Glomerular endothelial cell (primary cell): ENCODE results near the gene DDB1. TPM values are rescaled to one million over a fixed set of nuclear protein-coding genes. Genes with fewer than 3 reads are reported as not detected.

ENCODE experiments used
- DNase-seq: peaks from one replicate; pipeline ENCODE4 v3.0.0-alpha.2; 2011; ENCODE audit warnings: low read depth, low spot score; ENCODE audit errors: extremely low read depth
- total RNA-seq: library from RNA; depleted of rRNA; stranded (reverse); fragments of >200 nt; gene quantifications from 2 replicates; pipeline ENCODE4 v1.2.3, GENCODE V29; 2015

Gene DDB1
- total RNA-seq, 1 donor from 2014 or later: 184 TPM

DNA sequence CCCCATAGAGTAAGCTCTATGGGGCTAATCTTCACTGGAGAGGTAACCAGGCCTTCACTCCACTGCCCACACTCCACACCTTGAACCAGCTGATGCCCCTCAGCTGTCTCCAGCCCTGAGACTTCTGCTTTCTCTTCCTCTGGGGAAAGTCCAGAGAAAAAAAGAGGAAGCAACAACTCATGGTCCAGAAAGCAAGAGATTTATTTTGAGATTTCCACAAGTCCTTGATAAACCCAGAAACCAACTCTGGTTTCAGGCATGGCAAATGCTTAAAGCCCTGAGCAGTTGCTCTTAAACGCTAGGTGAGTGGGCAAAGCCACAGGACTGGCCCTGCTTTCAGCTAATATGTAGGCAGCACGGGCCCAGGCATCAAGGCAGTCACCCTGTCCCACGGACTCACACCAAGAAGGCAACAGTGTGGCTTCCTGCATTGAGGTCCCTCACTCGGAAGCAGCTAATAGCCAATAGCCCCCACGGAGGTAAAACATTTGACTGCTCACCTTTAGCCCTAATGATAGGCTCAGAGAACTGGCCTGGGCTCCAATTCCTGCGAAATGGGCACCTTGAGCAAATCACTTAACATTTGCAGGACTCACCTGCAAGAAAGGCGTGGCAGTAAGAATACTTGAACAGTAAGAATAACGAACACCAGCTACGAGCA, 24.5 kb upstream of the DDB1 start:
- DNase-seq: no peak

DNA sequence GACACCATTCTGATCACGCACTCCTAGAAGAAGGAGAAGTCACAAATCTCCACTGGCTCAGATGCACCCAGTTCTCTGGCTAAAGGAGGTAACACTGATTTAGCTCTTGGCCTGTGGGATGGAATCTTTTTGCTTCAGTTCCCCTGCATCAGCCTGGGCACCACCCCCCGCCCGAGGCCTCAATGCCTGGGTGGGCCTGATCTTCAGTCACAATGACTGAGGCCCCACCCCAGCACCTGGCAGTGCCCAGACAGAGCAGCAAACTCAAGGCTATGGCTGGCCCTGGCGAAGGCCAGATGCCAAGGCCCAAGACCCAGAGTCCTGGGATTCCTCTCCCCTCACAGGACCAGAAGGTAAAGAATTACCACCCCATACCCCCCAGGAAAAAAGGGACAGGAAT, 23.8 kb upstream of the DDB1 start:
- no peak for DNase-seq

DNA sequence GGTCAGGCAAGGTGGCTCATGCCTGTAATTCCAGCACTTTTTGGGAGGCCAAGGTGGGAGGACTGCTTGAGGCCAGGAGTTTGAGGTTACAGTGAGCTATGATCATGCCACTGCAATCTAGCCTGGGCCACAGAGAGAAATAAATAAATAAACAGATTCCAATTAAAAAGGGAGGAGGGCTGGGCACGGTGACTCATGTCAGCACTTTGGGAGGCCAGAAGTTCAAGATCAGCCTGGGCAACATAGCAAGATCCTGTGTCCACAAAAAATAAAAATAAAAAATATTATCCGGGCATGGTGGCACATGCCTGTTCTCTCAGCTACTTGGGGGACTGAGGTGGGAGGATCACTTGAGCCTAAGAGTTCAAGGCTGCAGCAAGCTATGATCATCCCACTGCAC, 21.3 kb upstream of the DDB1 start:
- DNase-seq: no peak

DNA sequence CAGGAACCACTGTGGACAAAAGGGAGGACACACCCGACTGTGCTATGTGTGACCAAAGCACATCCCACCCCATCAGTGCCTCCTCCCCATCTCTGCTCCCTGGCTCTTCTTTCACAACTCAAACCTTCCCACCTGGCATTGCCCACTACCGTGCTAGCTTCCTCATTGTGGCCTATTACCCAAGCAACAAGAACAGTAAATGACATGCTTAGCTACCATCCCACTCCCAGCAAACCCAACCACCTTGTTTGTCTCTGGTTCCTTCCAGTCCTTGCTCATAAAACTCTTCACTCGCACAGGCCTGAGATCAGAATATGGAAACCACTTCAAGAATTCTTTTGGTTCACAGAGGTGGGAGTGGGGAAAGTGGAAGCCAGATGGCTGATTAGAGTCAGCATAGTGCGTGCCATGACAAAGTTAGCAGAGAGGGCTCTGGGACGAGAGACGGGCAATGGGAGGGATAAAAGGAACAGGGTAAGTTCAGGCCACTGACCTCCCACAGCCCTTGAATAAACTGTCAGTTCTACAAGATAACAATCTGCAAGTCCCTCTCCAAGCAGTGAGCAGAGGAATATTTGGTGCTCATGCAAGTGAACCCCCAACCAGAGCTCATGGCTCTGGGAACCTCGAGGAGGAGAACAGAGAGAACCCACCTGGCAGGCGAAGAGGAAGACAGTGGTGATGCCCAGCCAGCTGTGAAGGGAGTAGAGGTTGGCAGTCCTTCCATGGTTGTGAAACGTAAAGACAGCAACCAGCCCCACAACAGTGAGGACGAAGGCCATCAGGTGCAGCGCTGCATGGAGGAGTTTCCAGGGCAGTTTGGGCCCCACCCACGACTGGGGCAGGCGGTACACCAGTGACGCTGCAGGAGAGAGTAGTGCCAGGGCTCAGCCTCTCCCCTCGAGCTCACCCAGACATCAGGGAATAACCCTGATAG, 20.5 kb upstream of the DDB1 start:
- DNase-seq: no peak

DNA sequence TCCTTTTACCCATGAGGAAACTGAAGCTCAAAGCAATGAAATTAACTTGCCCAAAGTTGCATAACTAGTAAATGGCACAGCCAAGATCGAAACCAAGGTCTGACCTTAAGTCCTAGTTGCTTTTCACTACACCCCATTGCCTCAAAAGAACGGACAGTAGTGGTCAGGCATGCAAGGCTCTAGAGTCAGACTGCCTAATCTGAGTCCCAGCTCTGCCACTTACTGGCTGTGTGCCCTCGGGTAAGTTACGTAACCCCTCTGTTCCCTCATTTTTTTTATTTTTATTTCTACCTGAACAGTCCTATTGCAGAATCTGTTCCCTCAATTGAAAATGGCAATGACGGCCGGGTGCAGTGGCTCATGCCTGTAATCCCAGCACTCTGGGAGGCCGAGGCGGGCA, 19.1 kb upstream of the DDB1 start:
- no peak for DNase-seq

DNA sequence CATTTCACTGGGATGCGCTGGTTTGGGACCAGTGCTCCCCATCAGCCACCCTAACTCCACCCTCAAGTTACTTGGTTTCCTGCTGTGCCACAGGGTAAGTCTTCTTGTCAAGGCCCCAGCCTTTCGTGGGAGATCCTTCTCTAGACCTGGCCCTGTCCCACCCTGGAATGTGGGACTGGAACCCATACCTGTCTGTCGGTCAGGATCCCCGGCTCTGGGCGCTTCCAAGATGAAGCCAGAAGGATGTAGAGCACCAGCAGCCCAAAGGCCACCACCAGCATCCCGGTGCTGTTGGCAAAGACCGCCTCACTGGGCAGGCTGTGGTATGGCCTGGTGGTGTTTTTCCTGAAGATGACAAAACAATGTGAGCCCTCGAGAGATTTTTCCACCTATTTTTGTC, 17.9 kb upstream of the DDB1 start:
- no peak for DNase-seq

DNA sequence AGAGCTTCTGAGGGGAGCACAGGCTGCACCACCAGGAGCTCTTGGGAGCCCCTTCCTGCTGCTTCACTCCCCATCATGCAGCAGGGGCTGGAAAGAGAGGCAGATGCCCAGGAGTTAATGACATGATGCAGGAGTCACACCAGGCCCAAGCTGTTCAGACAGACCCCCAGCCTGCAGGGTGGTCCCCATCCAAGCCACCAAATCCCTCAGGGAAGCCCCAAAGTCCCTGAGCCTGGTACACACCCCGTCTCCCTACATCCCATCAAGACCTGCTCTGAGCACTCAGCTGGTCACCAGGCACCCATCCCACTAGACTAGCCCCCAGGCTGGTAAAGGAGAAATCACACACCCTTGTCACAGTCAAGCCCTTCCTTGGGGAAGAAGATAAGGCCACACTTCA, 17.4 kb upstream of the DDB1 start:
- no peak for DNase-seq

DNA sequence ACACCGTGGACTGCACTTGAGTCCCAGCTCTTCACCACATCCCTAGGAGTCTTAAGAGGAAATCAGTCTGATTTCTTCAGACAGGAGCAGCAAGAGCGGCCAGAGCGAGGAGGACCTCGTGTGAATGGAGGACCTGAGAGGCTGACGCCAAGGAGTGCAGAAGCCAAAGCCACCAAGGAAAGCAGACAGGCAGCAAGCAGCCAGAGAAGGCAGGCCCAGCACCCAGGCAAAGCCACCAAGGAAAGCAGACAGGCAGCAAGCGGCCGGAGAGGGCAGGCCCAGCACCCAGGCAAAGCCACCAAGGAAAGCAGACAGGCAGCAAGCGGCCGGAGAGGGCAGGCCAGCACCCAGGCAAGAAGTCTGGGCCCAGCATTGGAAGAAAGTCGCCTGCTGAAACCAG, 17.0 kb upstream of the DDB1 start:
- DNase-seq: no peak

DNA sequence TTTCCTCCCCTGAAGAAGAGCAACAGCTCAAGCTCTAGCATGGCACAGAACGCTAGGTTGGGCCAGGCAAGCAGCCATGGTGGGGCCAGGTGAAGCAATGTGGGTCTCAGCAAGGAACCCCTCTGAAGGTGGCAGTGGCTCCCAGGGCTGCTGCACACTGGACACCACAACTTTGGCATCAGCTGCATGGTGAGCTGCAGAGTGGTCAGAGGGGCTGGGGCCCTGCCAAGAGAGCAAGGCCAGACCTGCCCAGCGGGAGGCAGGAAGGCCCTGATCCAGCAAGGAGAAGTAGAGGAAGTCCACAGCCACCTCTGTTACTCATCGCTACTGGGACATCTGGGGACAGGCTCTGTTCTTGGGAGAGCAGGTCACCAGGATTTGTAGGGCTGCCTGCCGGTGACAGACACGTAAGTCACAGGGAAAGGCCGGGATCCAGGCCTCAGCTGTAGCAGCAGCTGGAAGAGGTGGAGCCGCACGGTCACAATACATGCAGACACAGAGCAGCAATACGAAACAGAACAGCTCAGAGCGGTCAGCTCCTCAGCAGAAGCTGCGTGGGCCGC, 16.4 kb upstream of the DDB1 start:
- no peak for DNase-seq

DNA sequence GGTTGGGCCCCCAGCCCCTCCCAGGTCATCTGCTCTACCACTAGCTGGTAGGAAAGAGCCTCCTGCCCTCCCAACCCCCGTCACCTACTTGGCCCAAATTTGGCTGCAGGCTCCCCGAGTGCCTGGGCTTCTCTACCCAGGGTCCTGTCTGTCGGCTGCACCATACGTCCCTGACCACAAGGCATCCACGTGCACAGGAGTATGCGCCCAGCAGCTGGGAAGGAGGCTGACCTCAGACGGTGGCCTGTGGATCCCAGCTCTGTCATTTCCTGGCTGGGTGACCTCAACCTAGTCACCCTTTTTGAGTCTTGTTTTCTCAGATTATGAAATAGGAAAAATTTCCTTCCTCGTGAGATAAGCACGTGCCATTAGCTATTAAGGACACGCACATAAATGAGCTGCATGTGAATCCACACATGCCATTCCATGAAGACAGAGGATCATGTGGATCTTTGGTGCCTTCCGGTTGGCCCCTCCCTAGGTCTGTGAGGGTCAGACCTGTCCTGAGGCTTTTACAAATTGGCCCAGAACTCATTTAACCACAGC, 15.1 kb upstream of the DDB1 start:
- DNase-seq: no peak

DNA sequence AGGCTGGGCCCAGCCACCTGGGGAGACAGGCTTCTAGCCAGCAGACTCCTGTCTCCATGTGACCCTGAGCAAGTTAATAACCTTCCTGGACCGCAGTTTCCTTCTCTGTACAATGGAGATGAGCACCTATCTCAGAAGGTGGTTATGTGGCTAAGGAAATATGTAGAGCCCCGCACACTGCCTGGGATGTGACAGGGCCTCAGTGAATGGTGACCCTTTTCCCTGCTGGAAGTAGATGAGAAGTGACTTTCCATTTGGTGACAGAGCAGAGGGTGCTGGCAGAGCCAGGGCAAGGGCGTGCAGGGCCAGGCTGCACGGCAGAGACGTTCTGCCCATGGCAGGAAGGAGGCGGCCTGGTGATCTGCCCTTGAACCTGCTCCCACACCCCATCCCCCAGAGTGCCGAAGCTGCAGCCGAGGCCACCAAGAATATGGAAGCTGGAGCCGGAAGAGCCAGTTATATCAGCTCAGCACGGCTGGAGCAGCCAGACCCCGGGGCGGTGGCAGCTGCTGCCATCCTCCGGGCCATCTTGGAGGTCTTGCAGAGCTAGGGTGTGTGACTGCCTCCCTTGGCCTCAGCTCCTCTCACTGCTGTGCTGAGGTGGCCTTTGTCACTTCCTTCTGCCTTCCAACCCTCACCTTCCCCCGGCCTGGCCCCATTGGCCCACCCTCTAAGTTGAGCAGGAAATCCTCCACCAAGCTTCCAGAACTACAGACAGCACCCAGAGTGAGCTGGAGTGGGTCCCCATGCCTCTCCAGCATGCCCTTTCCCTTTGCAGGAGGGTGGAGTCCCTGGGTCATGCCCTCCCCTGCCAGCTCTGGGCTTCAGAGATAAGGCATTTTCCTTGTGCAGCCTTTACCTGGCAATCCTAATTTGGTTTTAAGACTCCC, 13.3 kb upstream of the DDB1 start:
- no peak for DNase-seq

DNA sequence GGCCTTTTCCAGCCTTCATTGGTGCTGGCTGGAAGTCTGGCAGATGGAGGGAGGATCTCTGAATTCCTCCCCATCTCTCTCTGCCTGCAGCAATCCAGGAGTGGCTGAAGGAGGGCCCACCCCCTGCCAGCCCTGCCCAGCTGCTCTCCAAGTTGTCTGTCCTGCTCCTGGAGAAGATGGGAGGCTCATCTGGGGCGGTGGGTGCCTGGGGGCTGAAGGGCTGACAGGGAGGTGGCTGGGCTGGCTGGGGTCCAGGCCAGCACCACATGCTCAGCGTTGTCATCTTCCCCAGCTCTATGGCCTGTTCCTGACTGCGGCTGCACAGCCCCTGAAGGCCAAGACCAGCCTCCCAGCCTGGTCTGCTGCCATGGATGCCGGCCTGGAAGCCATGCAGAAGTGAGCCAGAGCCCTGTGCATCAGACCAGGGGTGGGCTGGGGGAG, 12.3 kb upstream of the DDB1 start:
- no peak for DNase-seq

DNA sequence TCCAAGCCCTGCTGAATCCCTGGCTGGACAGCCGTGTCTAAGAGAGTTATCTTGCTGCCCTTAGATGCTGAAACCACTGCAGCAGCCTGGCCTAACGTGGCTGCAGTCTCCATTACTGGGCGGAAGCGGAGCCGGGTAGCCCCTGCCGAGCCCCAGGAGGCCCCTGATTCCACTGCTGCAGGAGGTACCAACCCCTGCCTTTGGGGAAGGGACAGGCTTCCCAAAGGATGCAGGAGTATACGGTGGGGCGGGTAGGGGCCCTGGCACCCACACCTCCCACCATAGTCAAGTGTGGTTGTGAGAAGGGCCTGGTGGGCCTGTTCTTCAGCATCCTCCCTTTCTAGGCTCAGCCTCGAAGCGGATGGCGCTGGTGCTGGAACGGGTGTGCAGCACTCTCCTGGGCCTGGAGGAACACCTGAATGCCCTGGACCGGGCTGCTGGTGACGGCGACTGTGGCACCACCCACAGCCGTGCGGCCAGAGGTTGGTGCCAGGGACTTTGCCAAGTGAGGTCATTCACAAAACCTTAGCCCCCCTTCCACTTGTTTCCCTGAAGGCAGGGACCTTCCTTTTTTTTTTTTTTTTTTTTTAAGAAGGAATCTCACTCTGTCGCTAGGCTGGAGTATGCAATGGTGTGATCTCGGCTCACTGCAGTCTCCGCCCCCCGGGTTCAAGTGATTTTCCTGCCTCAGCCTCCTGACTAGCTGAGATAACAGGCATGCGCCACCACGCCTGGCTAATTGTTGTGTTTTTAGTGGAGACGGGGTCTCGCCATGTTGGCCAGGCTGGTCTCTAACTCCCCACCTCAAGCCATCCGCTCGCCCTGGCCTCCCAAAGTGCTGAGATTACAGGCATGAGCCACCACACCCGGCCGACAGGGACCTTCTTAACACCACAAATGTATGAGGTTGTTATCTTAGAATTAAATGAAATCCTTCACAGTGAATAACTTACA, 11.2 kb upstream of the DDB1 start:
- DNase-seq: no peak

DNA sequence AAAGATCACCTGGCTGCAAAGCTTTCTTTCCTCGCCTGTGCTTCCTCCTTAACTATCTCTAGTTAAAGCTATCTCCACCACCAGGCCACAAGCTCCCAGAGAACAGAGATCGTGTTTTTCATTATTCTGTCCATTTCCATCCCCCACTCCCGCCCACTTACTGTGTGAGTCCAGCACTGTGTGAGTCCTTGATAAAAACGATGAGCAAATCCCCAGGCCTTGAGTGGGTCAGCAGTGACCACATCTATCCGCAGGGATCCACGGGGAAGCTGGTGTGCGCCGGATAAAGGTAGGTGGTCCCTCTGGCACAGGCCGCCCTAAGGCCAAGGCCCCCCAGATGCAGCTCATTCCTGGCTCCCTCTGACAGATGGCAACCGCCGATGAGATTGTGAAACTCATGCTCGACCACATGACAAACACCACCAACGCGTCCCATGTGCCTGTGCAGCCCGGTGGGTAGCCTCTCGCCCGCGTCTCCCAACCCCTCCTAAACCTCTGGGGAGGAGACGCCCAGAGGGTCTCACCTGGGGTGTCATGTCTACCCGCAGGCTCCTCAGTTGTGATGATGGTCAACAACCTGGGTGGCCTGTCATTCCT, 9.4 kb upstream of the DDB1 start:
- DNase-seq: no peak

DNA sequence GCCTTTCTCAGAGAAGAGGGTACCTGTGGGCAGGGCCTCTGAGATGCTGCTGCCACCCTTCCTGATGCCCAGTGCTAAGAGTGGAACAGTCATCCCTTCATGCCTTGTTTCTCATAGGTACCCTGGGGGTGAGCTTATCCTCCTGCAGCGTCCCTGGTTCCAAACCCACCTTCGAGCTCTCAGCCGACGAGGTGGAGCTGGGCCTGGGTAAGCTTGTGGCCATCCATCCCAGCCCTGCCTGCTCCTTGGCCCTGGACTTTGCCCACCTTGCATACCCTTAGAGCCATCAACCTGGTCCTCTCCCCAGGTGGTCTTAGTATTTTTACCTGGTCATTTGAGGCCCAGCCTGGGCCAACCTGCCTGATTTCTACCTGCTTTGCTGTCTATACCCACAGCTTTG, 8.8 kb upstream of the DDB1 start:
- no peak for DNase-seq

DNA sequence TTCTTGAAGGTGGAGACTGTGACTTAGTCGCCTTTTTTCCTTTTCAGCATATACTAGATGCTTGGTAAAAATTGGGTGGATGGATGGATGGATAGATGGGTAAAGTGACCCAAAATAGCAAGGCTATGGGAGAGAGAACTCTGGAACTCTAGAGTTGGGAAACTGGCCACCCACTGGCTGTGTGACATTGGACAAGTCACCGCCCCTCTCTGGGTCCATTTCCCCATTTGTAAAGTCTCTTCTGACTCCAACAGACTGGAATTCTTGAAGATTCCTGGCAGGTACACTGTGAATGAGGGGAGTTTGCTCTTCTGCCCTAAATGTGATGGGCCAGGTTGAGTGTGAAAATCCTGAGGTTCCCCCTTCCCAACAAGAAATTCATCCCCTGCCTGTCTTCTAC, 8.1 kb upstream of the DDB1 start:
- DNase-seq: no peak

DNA sequence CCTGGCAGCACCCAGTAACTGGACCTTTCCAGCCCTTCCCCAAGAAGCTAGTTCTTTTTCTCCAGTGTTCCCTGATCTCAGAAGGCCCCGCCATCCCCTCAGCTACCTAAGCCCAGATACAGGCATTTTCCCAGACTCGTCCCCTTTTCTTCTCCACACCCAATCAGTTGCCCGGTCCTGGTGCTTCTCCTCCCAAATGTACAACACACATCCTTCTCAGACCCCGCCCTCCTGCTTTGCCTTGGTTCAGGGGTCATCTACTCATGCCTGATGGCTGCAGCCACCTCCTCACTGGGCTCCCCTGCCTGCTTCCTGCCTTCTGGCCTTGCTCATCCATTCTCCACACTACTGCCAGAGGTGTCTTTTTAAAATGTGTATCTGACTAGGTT, 6.6 kb upstream of the DDB1 start:
- DNase-seq: no peak

DNA sequence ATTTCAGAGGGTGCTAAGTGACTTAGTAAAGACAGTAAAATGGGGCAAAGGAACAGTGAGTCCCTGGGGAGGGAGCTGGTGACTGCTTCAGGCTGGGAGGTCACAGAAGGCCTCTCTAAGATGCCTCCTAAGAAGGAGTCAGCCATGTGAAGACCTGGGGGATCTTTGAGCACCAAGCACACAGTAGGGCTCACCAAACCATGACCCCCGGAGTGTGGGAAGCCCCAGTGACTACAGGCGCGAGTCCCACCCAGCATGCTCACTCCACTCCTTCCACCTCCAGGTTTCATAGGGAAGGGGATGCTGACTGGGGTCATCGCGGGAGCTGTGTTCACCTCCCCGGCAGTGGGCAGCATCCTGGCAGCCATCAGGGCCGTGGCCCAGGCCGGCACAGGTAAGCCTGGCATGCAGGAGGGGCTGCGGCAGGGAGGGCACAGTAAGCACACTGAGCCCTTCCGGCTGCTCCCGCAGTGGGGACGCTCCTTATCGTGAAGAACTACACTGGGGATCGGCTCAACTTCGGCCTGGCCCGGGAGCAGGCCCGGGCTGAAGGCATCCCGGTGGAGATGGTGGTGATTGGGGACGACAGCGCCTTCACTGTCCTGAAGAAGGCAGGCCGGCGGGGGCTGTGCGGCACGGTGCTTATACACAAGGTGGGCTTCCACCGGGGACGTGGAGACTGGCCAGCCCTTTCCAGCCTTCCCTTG, 6.0 kb upstream of the DDB1 start:
- no peak for DNase-seq
